Endothelial cell of umbilical vein (primary cell): ENCODE measurements around the gene DDOST. TPM values are rescaled to one million over a fixed set of nuclear protein-coding genes. Genes with fewer than 3 reads are reported as not detected.

Source experiments
- BruUV-seq: library from RNA; stranded (reverse); fragments of 400-500 nt; replicated peaks from 2 replicates; lab custom pipeline; 2021; lab: Mats Ljungman, UMichigan
- CTCF ChIA-PET: fragments of 300-600, 350-600 bp; sonication (Branson Sonifier 250); formaldehyde crosslinking; loops from one replicate; lab custom pipeline; 2021; ENCODE audit warnings: antibody characterized with exemption, inconsistent platforms; lab: Charles Lee
- POLR2A ChIA-PET: fragments of 300-600, 350-600 bp; sonication (Branson Sonifier 250); formaldehyde crosslinking; loops from one replicate; lab custom pipeline; 2021; ENCODE audit warnings: antibody characterized with exemption, inconsistent platforms; lab: Charles Lee
- DNase-seq: peaks from one replicate; pipeline ENCODE4 v3.0.0-alpha.2; 2011; ENCODE audit warnings: low read depth, low spot score
- FAIRE-seq: peaks from 2 replicates; lab custom pipeline; 2011; peaks lifted over from hg19 to GRCh38; lab: Jason Lieb, UNC
- H2AFZ ChIP-seq: 2 replicates; pipeline ENCODE4 v1.6.0; 2012; ENCODE audit warnings: low read depth, low read length, control low read depth, inconsistent platforms
- H3K27ac ChIP-seq: 2 replicates; pipeline ENCODE4 v1.5.1; 2011; ENCODE audit warnings: low read depth, mild to moderate bottlenecking, control low read depth, low read length, moderate library complexity; ENCODE audit not compliant: insufficient read depth
- H3K27me3 ChIP-seq, 2 experiments: 2 replicates each; pipeline versions ENCODE4 v1.6.0 to v1.6.1; 2011; ENCODE audit warnings: low read length in 2 of 2, mixed read lengths in 1 of 2; ENCODE audit not compliant: control insufficient read depth in 2 of 2, insufficient read depth in 2 of 2
- H3K36me3 ChIP-seq, 2 experiments: 2 replicates in 1 of 2; 3 replicates in 1 of 2; pipeline ENCODE4 v1.5.1; 2011; ENCODE audit warnings: low read length in 2 of 2, mild to moderate bottlenecking in 1 of 2, moderate library complexity in 1 of 2; ENCODE audit not compliant: control insufficient read depth in 2 of 2, insufficient read depth in 2 of 2; ENCODE audit errors: extremely low read depth in 1 of 2
- H3K4me1 ChIP-seq: 3 replicates; pipeline ENCODE4 v1.5.1; 2011; ENCODE audit warnings: mild to moderate bottlenecking, low read length; ENCODE audit not compliant: control insufficient read depth, insufficient read depth; ENCODE audit errors: extremely low read depth
- H3K4me2 ChIP-seq: 2 replicates; pipeline ENCODE4 v1.6.1; 2011; ENCODE audit warnings: low read length, control low read depth, mixed read lengths; ENCODE audit not compliant: insufficient read depth
- H3K4me3 ChIP-seq, 3 experiments: fragments of 200-600 bp in 1 of 3; sonication (generic), shearing (Covaris generic) in 1 of 3; replicated peaks in 1 of 3; 2 replicates each; pipeline ENCODE4 v1.5.1; 2011 to 2016; ENCODE audit warnings: control low read depth in 3 of 3, low read length in 3 of 3, mild to moderate bottlenecking in 2 of 3, inconsistent platforms in 1 of 3, low read depth in 1 of 3, moderate library complexity in 1 of 3; ENCODE audit not compliant: insufficient read depth in 1 of 3
- H3K79me2 ChIP-seq: 2 replicates; pipeline ENCODE4 v1.6.0; 2012; ENCODE audit warnings: low read length, inconsistent platforms; ENCODE audit not compliant: control insufficient read depth, insufficient read depth
- H3K9ac ChIP-seq: replicated peaks from 2 replicates; pipeline ENCODE3; 2011; ENCODE audit warnings: low read length, control low read depth; ENCODE audit not compliant: insufficient read depth; ENCODE audit errors: extremely low read depth
- H3K9me1 ChIP-seq: replicated peaks from 3 replicates; pipeline ENCODE4 v1.6.0; 2011; ENCODE audit warnings: mild to moderate bottlenecking, low read length; ENCODE audit not compliant: control insufficient read depth, insufficient read depth; ENCODE audit errors: extremely low read depth
- H3K9me3 ChIP-seq: replicated peaks from 2 replicates; pipeline ENCODE4 v1.5.1; 2012; ENCODE audit warnings: low read length, inconsistent platforms; ENCODE audit not compliant: control insufficient read depth, insufficient read depth
- H4K20me1 ChIP-seq: replicated peaks from 2 replicates; pipeline ENCODE3; 2011; ENCODE audit warnings: mild to moderate bottlenecking, low read length; ENCODE audit not compliant: control insufficient read depth, insufficient read depth; ENCODE audit errors: extremely low read depth
- EZH2 ChIP-seq: IDR thresholded peaks from 2 replicates; pipeline ENCODE4 v1.6.1; 2012; ENCODE audit warnings: borderline replicate concordance, low read depth, mild to moderate bottlenecking, moderate library complexity, low read length, inconsistent platforms; ENCODE audit not compliant: severe bottlenecking
- FOS ChIP-seq: IDR thresholded peaks from 2 replicates; pipeline ENCODE4 v1.6.1; 2011; ENCODE audit warnings: mild to moderate bottlenecking, low read length, moderate library complexity, borderline replicate concordance; ENCODE audit not compliant: insufficient read depth
- GATA2 ChIP-seq: IDR thresholded peaks from 2 replicates; pipeline ENCODE4 v1.7.0; 2011; ENCODE audit warnings: low read depth, mild to moderate bottlenecking, moderate library complexity, mixed read lengths, low read length; ENCODE audit not compliant: insufficient read length, insufficient read depth
- JUN ChIP-seq: IDR thresholded peaks from 2 replicates; pipeline ENCODE4 v1.6.1; 2011; ENCODE audit warnings: borderline replicate concordance, low read depth; ENCODE audit not compliant: insufficient read length, insufficient read depth
- MAX ChIP-seq: IDR thresholded peaks from 2 replicates; pipeline ENCODE4 v1.6.1; 2011; ENCODE audit not compliant: insufficient read depth, insufficient read length
- MYC ChIP-seq: IDR thresholded peaks from one replicate; pipeline ENCODE4 v1.6.1; 2011; ENCODE audit warnings: mild to moderate bottlenecking, low read depth, low read length
- POLR2A ChIP-seq: IDR thresholded peaks from 2 replicates; pipeline ENCODE4 v1.6.1; 2012; ENCODE audit warnings: low read depth, mild to moderate bottlenecking, control low read depth, low read length
- POLR2AphosphoS5 ChIP-seq: IDR thresholded peaks from 2 replicates; pipeline ENCODE4 v1.6.1; 2012; ENCODE audit warnings: low read depth, mild to moderate bottlenecking, control low read depth, low read length, moderate library complexity; ENCODE audit not compliant: insufficient read depth
- dilution Hi-C: fragments of 300-500 bp; cut with MboI; formaldehyde crosslinking; loops from one replicate; pipeline ENCODE4 v1.15.0; 2019; ENCODE audit warnings: low sequenced_read_pairs; ENCODE audit not compliant: extremely low pct_ligation_motif_present
- intact Hi-C: fragments of 100-400 bp; cut with micrococcal nuclease; formaldehyde crosslinking; loops from one replicate; pipeline ENCODE4 v1.10.0; 2022
- polyA plus RNA-seq, 4 experiments: library from polyadenylated mRNA; depleted of rRNA in 3 of 4; stranded (reverse) in 3 of 4; unstranded in 1 of 4; fragments of >200 nt; gene quantifications; 2 replicates each; pipeline versions ENCODE4 v1.2.1 to v1.2.3, GENCODE V29; 2011 to 2012; ENCODE audit warnings: missing spikeins in 1 of 4
- total RNA-seq: library from RNA; stranded (reverse); gene quantifications from 2 replicates; pipeline ENCODE4 v1.2.3, GENCODE V29; 2021
- TF ChIP-seq, protein P1 (sequence below), 2 donors: IDR thresholded peaks; 1 replicate in 1 of 2; 2 replicates in 1 of 2; pipeline ENCODE4 v1.5.1; 2011; ENCODE audit warnings: low read length in 2 of 2, mild to moderate bottlenecking in 2 of 2, moderate library complexity in 2 of 2, control low read depth in 1 of 2, inconsistent platforms in 1 of 2, low read depth in 1 of 2; ENCODE audit not compliant: insufficient read depth in 1 of 2; ENCODE audit errors: extremely low read depth in 1 of 2

The DDOST gene
- total and polyA plus RNA-seq, 2 donors (not counting 3 experiments of a cell fraction or from before 2014, with no cell fraction given), result 319 to 533 TPM

DNA sequence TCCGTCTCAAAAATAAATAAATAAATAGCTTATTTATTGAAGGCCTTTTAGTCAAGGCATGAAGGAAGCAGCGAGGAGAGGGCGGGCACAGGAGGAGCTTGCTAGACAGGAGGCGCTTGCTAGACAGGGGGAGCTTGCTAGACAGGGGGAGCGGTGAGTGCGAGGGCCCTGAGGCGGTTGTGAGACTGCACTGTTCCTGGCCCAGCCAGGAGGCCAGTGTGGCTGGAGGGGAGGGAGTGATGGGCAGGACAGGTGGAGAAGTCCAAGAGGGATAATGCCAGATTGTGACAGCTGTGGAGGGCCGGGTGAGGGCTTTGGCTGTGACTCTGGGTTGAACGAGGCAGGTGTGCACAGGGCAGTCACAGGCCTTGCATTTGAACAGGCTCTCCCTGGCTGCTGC lies 38.4 kb upstream of the DDOST start:
- ChIA-PET CTCF (interaction anchor here (1.2 to 5.1 kb wide), 5 partner anchors 11 to 496 kb away, joined by 4 to 150 read pairs (median 5); partner anchors contain the start of gene KIF17), POLR2A (no interaction called here)
- no peaks in the 10 kb centered on the region for H4K20me1 ChIP-seq
- H3K9me3 ChIP-seq, result no peaks in the 10 kb centered on the region
- no peak overlapping the region for H3K4me3 ChIP-seq
- dilution Hi-C loops, result no loop called here
- FAIRE-seq (no peak), DNase-seq (no peak)
- no peaks in the 10 kb centered on the region for H3K36me3 ChIP-seq
- peaks cover 4% of the 10 kb centered on the region for H3K4me1 ChIP-seq
- H2AFZ ChIP-seq, result no peak overlapping the region
- intact Hi-C loops, result loop anchor here (1.0 to 10.0 kb wide), 3 partner anchors 29 to 375 kb away; partner anchors contain the start of gene HP1BP3
- no peak overlapping the region for H3K27ac ChIP-seq
- no peak overlapping the region for H3K4me2 ChIP-seq
- BruUV-seq, result no TSS peak
- H3K9me1 ChIP-seq, result no peaks in the 10 kb centered on the region
- no peaks in the 10 kb centered on the region for H3K27me3 ChIP-seq
- no peaks in the 10 kb centered on the region for H3K79me2 ChIP-seq
- TF ChIP-seq JUN, result no peak
- TF ChIP-seq MYC, result no peak
- TF ChIP-seq, protein P1, sequence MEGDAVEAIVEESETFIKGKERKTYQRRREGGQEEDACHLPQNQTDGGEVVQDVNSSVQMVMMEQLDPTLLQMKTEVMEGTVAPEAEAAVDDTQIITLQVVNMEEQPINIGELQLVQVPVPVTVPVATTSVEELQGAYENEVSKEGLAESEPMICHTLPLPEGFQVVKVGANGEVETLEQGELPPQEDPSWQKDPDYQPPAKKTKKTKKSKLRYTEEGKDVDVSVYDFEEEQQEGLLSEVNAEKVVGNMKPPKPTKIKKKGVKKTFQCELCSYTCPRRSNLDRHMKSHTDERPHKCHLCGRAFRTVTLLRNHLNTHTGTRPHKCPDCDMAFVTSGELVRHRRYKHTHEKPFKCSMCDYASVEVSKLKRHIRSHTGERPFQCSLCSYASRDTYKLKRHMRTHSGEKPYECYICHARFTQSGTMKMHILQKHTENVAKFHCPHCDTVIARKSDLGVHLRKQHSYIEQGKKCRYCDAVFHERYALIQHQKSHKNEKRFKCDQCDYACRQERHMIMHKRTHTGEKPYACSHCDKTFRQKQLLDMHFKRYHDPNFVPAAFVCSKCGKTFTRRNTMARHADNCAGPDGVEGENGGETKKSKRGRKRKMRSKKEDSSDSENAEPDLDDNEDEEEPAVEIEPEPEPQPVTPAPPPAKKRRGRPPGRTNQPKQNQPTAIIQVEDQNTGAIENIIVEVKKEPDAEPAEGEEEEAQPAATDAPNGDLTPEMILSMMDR (IDR thresholded peaks at IDR 0.05; ENCODE audit: extremely low read depth in 1 of 2, insufficient read depth in 1 of 2, low read depth in 1 of 2, low read length in 2 of 2), result no peak
- H3K9ac ChIP-seq, result no peak overlapping the region

DNA sequence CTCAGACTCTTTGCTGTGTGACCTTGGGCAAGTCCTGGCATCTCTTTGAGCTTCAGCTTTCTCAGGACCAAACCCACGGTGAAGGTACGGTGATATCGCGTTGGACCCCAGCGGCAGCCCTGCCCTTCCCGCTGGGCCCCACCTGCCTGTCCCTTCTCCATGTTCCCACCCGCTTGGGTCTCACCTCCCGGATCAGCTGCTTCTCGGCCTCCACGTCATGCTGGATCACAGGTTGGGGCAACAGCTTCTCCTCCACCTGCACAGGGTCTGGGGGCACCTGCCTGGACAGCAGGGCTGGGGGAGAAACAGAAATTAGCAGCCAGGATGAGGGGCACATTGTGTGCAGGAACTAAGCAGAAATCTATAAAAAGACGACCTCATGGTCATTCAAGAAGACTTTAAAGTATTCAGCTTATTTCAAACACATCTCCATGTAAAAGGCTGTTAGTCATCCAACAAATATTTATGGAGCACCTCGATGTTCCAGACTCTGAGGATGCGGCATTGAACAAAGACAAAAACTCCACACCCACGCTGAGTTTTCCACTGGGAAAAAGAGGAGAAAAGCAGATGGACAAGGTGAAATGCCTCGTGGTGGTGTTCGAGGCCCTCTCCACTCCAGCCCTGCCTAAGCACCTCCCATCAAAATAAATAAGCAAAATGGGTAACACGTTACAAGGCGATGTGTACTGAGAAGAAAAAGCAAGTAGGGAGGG lies 37.2 kb upstream of the DDOST start:
- Histone ChIP-seq H3K9ac (no peak overlapping the region), H3K9me3 (no peaks in the 10 kb centered on the region), H3K9me1 (no peaks in the 10 kb centered on the region), H3K4me3 (no peak overlapping the region), H3K79me2 (no peaks in the 10 kb centered on the region), H3K27me3 (no peaks in the 10 kb centered on the region), H3K4me1 (peaks cover 4% of the 10 kb centered on the region), H3K4me2 (no peak overlapping the region), H4K20me1 (no peaks in the 10 kb centered on the region), H3K36me3 (no peaks in the 10 kb centered on the region), H3K27ac (no peak overlapping the region), H2AFZ (no peak overlapping the region)
- dilution Hi-C loops (no loop called here), intact Hi-C loops (loop anchor here (5.0 to 10.0 kb wide), 2 partner anchors 89 to 376 kb away; partner anchors contain the start of gene HP1BP3)
- CTCF ChIA-PET, result interaction anchor here (0.7 to 5.1 kb wide), 9 partner anchors 8 to 670 kb away, joined by 3 to 150 read pairs (median 4); partner anchors contain the start of gene KIF17
- POLR2A ChIA-PET, result no interaction called here
- FAIRE-seq, result no peak
- no peak for DNase-seq
- BruUV-seq, result no TSS peak
- TF ChIP-seq MAX (no peak), JUN (no peak), POLR2AphosphoS5 (no peak), EZH2 (no peak), POLR2A (no peak), FOS (no peak), GATA2 (no peak), MYC (no peak)
- TF ChIP-seq, protein P1 (IDR thresholded peaks at IDR 0.05; ENCODE audit: extremely low read depth in 1 of 2, insufficient read depth in 1 of 2, low read depth in 1 of 2, low read length in 2 of 2), result no peak
